Activated T-cell treated with anti-CD3 and anti-CD28 coated beads, Interleukin-2, amount 50 U/mL, for 1 hour (primary cell): ENCODE measurements around the gene ETFA.

Experiments used
- DNase-seq: peaks from one replicate; pipeline ENCODE4 v3.0.0-alpha.2; 2020

Gene ETFA

GRCh38 chr15:76192715-76193114, 118.6 kb downstream of the ETFA start:
- no peak for DNase-seq

GRCh38 chr15:76191539-76192244, 119.6 kb downstream of the ETFA start:
- no peak for DNase-seq

- DNase-seq: peak; percentile 70
Observed at GRCh38 chr15:76190751-76191538, 120.3 kb downstream of the ETFA start.

GRCh38 chr15:76190070-76190564, 121.2 kb downstream of the ETFA start:
- DNase-seq: no peak

GRCh38 chr15:76189106-76189505, 122.2 kb downstream of the ETFA start:
- no peak for DNase-seq

- no peak for DNase-seq
Observed at GRCh38 chr15:76187163-76187562, 124.1 kb downstream of the ETFA start.

- no peak for DNase-seq
Observed at GRCh38 chr15:76185716-76186115, 125.6 kb downstream of the ETFA start.

GRCh38 chr15:76184650-76185035, 126.6 kb downstream of the ETFA start:
- no peak for DNase-seq

- no peak for DNase-seq
Observed at GRCh38 chr15:76183930-76184649, 127.2 kb downstream of the ETFA start.

GRCh38 chr15:76181705-76182107, 129.6 kb downstream of the ETFA start:
- no peak for DNase-seq

GRCh38 chr15:76180321-76180720, 130.9 kb downstream of the ETFA start:
- no peak for DNase-seq

- no peak for DNase-seq
Observed at GRCh38 chr15:76179023-76179422, 132.2 kb downstream of the ETFA start.

GRCh38 chr15:76178296-76179000, 132.8 kb downstream of the ETFA start:
- no peak for DNase-seq

- DNase-seq: no peak
Observed at GRCh38 chr15:76177491-76178040, 133.7 kb downstream of the ETFA start.

GRCh38 chr15:76176487-76177085, 134.7 kb downstream of the ETFA start:
- no peak for DNase-seq

- DNase-seq: no peak
Observed at GRCh38 chr15:76176059-76176458, 135.2 kb downstream of the ETFA start.

GRCh38 chr15:76175442-76175841, 135.8 kb downstream of the ETFA start:
- no peak for DNase-seq

GRCh38 chr15:76174654-76175053, 136.6 kb downstream of the ETFA start:
- DNase-seq: no peak

- DNase-seq: no peak
Observed at GRCh38 chr15:76173317-76173834, 137.9 kb downstream of the ETFA start.

- no peak for DNase-seq
Observed at GRCh38 chr15:76172782-76173181, 138.5 kb downstream of the ETFA start.

- no peak for DNase-seq
Observed at GRCh38 chr15:76169911-76170800, 141.1 kb downstream of the ETFA start.
